ENCODE results near the gene DENND1A.

Gene DENND1A

DNA sequence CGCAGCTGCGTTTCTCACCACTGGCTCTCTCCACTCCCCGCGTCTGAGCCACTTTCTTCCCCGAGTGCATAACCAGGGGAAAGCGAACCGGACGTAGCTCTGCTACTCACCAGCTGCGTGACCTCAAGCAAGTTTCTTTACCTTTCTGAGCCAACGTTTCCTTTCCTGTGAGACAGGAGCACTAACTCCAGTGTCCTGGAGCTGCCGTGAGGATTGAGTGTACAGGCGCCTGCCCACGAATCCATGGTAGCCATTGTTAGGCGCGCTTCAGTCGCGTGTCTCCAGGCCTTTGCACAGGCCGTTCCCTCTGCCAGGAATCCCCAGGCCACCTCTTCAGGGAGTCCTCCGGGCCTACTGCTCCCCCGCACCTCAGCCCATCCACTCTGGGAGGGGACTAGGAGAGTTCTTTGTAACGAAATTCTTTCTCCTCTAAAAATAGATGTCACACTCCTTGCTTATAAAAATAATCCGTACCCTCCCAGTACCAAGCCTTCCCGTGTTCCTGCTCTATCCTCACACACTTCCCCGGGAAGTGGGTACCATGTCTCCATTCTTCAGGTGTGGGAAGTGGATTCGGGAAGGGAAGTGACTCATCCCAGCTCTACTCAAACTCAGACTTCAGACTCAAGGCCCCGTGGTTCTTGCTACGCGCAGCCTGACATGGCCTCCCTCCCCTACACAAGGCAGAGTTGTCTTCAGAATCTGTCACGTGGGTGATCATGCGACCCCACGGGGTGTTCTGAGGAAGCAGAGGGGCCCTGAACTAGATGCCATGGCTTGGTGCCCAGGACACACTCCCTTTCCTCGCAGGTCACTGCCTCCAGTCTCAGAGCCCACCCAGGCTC lies 590.0 kb downstream of the DENND1A start:
- DNase-seq (ENCODE audit: low spot score), result no peak

- DNase-seq (ENCODE audit: low spot score), result no peak
Measured at GRCh38 chr9:123338710-123339665, 590.9 kb downstream of the DENND1A start.

DNA sequence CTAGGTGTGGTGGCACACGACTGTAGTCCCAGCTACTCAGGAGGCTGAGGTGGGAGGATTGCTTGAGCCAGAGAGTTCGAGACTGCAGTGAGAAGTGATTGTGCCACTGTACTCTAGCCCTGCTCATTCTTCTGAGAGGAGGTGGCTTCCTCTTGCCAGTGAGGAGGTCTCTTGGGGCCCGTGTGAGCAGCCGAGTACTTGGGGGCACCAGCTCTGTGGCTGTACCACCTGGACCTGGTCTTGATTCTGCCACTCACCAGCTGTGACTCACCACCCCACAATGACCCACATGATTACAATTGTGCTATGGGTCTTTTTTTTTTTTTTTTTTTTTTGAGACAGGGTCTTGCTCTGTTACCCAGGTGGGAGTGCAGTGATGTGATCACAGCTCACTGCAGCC lies 592.0 kb downstream of the DENND1A start:
- DNase-seq (ENCODE audit: low spot score), result no peak

DNA sequence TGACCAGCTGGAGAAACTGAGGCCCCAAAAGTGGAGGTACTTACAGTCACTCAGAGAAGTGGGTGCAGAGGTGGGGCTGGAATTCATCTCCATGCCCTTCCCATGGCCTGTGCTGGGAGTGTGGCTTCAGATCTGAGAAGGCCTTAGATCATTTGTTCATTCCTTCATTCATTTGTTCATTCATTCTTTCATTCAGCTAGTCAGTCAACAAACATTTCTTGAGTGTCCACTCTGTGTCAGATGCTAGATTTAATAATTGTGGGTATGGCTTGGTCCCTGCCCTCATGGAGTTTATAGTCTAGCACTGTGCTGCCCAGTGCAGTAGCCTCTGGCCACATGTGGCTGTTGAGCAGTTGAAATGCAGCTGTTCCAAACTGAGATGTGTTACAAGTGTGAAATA lies 593.0 kb downstream of the DENND1A start:
- no peak for DNase-seq (ENCODE audit: low spot score)

GRCh38 chr9:123336449-123336848 lies 593.5 kb downstream of the DENND1A start:
- DNase-seq (ENCODE audit: low spot score), result no peak

DNA sequence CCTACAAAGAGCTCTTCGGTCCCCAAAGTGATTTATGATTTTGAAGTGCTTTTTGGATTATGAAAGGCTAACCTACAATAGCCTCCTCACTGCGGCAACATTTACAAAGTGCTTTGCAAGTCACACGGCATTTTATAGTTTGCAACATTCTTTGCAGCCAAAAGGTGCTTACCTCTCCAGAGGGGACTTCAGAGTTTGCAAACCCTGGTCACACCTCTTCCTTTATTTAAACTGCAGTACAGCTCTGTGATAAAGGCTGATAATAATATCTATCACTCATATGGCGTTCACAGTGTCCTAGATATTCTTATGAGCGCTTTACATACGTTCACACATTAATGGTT lies 594.0 kb downstream of the DENND1A start:
- DNase-seq (ENCODE audit: low spot score), result no peak

- peak; percentile 70 for DNase-seq (ENCODE audit: low spot score)
Measured at GRCh38 chr9:123335193-123335985, 594.5 kb downstream of the DENND1A start.

GRCh38 chr9:123334639-123335038 lies 595.3 kb downstream of the DENND1A start:
- DNase-seq (ENCODE audit: low spot score), result no peak

DNA sequence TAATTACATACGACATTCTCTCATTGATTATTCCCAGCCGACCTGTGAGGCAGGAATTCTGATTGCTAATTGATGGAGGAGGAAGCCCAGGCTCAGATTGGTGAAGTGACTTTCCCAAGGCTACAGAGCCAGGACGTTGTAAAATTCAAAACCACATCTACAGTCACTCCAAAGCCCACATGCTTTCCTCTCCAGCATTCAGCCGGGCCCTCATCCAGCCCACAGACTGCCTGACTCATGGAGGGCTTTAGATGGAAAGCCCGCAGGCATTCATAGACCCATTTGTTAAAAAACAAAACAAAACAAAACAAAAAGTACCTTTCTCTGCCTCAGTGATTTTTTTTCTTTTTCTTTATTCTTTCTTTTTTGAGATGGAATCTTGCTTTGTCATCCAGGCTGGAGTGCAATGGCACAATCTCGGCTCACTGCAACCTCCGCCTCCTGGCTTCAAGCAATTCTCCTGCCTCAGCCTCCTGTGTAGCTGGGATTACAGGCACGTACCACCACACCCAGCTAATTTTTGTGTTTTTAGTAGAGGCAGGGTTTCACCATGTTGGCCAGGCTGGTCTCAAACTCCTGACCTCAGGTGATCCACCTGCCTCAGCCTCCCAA lies 596.8 kb downstream of the DENND1A start:
- peak; percentile 62 for DNase-seq (ENCODE audit: low spot score)

DNA sequence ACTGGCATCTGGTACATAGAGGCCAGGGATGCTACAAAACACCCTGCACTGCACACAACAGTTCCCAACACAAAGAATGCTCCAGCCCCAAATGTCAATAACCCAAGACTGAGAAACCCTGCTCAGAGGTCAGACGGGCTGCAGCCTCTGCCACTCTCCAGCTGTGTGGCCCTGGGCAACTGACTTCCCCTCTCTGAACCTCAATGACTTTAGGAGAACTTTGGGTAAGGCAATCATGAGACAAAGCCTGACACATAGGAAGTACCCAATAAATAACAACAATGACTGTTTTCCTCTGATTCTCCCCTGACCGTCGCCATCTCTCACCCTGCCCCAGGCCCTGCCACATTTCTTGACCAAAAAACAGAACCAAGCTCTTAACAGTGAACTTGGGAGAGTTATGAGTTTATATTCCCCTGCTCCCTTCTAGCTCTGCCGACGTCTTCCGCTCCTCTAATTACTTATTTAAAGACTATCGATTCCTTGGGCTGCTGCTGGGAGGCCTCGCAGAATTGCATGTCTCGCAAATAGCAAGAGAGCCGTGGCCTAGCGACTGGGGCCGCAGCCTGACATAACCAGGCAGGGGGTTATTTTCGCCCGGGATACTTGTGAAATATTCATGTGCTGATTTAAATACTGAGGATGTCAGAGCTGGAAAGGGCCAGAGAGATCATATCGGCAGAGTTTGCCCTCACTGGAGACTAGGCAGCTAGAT lies 598.4 kb downstream of the DENND1A start:
- DNase-seq (ENCODE audit: low spot score), result no peak

Data from AG08396 (cell line).